ENCODE results near the gene ITIH6. TPM values are rescaled to one million over a fixed set of nuclear protein-coding genes. Genes with fewer than 3 reads are reported as not detected.
"Not testable (repeated sequence)": the region's sequence is repeated elsewhere in the genome, so short reads cannot be mapped to it uniquely, and the experiment has no call there.

The ITIH6 gene
- total RNA-seq, 1 experiment from 2014 or later = not detected

DNA sequence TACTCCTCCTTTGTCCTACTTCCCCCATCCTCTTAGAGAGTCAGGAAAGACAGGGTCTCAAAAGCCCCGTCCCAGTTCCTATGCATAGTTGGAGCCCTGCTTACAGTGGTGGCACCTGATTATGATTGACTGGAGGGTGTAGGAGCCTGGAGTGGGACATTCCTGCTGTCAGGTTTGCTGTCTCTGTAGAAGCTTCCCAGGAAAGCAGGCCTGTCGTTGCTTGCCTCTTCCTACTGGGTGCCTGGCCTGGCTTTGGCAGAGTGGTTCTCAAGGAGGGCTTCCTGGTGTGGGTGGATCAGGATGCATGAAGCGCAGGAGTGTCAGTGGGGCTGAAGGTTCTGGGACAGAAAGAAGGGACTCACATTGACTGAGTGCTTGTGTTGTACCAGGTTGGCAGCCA lies 14.3 kb upstream of the ITIH6 start:
- Histone ChIP-seq H3K36me3 (replicated peaks; ENCODE audit: control insufficient read depth, insufficient read depth, low read length) (peaks cover 34% of the 10 kb centered on the region), H3K27me3 (ENCODE audit: control insufficient read depth, insufficient read depth, low read length) (no peaks in the 10 kb centered on the region), H3K4me3 (ENCODE audit: insufficient read depth, low read depth, low read length) (no peak overlapping the region)
- DNase-seq = no peak

DNA sequence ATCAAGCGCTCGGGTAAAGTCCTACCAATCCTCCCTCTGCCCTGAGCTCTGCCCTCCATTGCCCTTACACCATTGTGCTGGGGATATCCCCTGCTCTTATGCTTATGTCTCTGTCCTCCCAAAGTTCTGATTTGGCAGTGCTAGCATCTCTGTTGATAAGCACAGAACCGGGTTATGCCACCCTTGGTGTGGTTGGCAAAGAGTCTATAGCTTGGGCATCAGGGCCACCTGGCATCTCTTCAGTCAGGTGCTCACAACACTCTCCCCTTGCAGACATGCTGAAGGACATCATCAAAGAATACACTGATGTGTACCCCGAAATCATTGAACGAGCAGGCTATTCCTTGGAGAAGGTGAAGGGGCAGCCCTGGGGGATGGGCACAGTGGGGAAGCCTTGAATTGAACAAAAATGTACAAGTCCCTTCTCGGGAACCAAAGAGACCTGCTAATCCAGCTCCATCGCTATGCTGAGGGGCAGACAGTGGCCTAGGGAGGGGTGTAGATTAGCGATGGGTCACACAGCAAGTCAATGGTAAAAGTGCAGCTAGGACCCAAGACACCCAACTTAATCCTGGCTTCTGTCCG lies 13.3 kb upstream of the ITIH6 start:
- Histone ChIP-seq H3K4me3 (ENCODE audit: insufficient read depth, low read depth, low read length) (no peak overlapping the region), H3K36me3 (replicated peaks; ENCODE audit: control insufficient read depth, insufficient read depth, low read length) (peaks cover 34% of the 10 kb centered on the region)

DNA sequence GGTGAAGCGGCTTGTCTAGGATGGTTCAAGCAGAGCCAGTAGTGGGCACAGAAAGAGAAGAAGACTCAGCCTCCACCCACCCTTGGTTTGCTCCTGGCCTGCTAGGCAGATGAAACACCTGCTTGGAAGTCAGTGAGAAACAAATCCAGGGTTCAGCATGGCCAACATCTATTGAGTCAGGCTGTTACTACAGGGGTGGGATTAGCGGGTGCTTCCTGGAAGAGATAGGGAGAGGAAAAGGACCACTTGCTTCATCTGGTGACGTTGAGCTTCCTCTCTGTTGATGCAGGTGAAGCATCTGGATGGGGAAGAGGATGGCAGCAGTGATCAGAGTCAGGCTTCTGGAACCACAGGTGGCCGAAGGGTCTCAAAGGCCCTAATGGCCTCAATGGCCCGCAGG lies 12.5 kb upstream of the ITIH6 start:
- no peaks in the 10 kb centered on the region for H3K27me3 ChIP-seq (ENCODE audit: control insufficient read depth, insufficient read depth, low read length)
- no peak for DNase-seq
- H3K36me3 ChIP-seq (replicated peaks; ENCODE audit: control insufficient read depth, insufficient read depth, low read length) = peaks cover 34% of the 10 kb centered on the region
- no peak overlapping the region for H3K4me3 ChIP-seq (ENCODE audit: insufficient read depth, low read depth, low read length)

More for the DNA sequence above, 13.3 kb upstream of the ITIH6 start:
- H3K27me3 ChIP-seq (ENCODE audit: control insufficient read depth, insufficient read depth, low read length) = no peaks in the 10 kb centered on the region
- DNase-seq = no peak

DNA sequence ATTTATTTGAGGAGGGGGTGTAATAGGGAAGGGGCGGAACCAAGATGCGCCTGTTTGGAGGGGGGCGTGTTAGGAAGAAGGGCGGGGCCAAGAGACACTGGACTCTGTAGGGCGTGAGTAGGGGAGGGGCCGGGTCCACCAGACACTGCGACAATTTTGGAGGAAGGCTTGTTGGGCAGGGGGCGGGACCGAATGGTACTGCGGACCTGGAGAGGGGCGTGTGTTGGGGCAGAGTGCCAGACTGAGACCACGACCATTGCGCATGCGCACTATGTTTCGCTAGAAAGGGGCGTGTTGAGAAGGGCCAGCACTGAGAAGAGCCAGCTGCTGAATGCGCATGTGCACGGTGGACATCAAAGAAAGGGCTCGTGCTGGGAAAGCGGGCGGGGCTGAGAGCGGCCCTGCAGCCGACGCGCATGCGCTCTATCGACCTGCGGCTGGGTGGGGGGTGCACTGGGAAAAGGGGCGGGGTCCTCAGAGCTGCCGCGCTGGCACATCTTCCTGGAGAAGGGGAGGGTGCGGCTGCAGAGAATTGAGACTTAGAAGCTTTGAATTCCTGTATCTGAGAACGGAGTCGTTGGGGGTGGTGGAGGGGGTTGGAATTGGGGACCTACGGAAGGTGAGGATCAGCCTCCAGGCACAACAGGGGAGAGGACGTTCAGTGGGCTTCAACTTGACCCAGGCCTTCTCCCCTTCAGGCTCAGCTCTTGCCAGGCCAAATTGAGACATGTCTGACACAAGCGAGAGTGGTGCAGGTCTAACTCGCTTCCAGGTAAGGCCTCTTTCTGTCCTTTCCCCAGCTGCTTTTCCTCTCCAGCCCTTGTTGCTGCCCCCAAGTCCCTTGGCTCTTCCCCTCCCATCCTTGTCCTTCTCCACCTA lies 10.8 kb upstream of the ITIH6 start:
- H3K36me3 ChIP-seq (replicated peaks; ENCODE audit: control insufficient read depth, insufficient read depth, low read length) = peaks cover 27% of the 10 kb centered on the region
- DNase-seq = peak; percentile 92
- H3K27me3 ChIP-seq (ENCODE audit: control insufficient read depth, insufficient read depth, low read length) = no peaks in the 10 kb centered on the region
- H3K4me3 ChIP-seq (ENCODE audit: insufficient read depth, low read depth, low read length) = peak overlapping the region; percentile 82

DNA sequence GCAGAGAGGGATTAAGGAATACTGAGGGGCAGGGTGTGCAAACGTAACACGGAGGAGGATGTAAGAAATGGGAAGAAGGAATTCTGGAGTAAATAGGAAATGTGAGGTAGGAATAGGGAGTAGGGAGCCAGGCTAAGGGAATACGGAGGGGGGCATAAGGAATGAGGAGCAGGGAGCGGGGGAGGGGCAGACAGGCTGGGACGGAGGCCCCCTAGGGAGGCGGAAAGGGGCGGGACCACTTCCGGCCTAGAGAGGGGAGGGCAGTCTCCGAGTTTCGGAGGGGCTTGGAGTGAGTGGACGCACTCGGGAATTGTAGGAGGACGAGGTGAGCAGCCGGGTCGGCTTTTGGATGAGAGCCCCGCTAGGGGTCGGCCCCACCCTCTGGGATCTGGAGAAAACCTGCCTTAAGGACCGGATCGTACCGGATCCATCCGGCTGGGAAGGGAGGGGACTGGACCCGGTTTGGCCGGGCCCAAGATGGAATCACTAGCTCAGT lies 10.1 kb upstream of the ITIH6 start:
- Histone ChIP-seq H3K4me3 (ENCODE audit: insufficient read depth, low read depth, low read length) (peak overlapping the region; percentile 55), H3K27me3 (ENCODE audit: control insufficient read depth, insufficient read depth, low read length) (no peaks in the 10 kb centered on the region), H3K36me3 (replicated peaks; ENCODE audit: control insufficient read depth, insufficient read depth, low read length) (peaks cover 25% of the 10 kb centered on the region)
- DNase-seq = peak; percentile 85

DNA sequence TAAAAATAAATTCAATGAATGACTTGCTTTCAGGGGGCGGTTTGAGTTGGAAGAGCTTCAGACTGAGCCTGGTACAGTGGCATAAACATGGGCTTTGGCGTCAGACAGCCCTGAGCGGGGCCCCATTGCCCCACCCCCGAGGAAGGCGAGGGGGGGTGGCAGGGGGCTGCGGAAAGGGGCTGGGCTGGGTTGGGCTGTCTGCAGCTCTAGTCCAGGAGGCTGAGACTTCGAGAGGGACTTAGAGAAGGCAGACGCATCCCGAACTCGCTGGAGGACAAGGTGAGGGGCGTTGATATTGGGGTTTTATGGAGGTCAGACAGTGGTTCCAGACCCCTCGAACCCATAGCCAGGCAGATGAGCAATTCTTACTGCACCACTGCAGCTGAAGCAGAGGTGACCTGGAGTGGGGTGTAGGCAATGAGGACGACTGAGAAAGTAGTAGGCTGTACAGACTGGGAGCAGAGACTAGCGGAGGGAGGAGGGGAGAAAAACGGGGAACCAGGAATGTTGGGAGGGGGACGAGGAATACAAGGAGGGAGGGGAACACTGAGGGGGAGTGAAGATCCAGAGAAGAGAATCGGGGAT lies 9.6 kb upstream of the ITIH6 start, which contains the start of gene MAGED2:
MAGED2 (plus strand) TSS at position 222 of the 585 bp plus-strand sequence. CDS start 1,587 bp downstream, outside the sequence.
- Histone ChIP-seq H3K27me3 (ENCODE audit: control insufficient read depth, insufficient read depth, low read length) (no peaks in the 10 kb centered on the region), H3K4me3 (ENCODE audit: insufficient read depth, low read depth, low read length) (peak within 1 kb of the TSS; percentile 55), H3K36me3 (replicated peaks; ENCODE audit: control insufficient read depth, insufficient read depth, low read length) (peaks cover 24% of the 10 kb centered on the region)
- DNase-seq = peak; percentile 67

DNA sequence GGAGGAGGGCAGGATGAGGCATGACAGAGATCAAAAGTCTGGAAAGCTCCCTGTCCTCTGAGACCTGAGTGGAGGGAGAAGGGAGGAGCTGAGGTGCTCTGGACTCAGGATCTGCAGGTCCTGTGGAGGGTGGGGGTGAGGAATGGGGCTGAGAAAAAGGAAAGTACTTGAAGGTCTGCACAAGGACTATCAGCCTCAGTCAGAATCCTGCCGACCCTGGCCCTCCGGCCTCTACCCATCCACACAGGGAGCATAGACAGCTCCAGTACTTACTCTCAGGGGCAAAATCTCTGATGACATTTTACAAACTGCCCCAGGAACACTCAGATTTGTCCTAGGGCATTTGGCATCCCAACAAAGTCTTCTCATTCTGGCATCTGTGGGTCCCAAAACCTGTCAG lies 991 bp upstream of the ITIH6 start:
- no peaks in the 10 kb centered on the region for H3K36me3 ChIP-seq (replicated peaks; ENCODE audit: control insufficient read depth, insufficient read depth, low read length)
- no peak overlapping the region for H3K4me3 ChIP-seq (ENCODE audit: insufficient read depth, low read depth, low read length)
- no peak for DNase-seq
- no peaks in the 10 kb centered on the region for H3K27me3 ChIP-seq (ENCODE audit: control insufficient read depth, insufficient read depth, low read length)

DNA sequence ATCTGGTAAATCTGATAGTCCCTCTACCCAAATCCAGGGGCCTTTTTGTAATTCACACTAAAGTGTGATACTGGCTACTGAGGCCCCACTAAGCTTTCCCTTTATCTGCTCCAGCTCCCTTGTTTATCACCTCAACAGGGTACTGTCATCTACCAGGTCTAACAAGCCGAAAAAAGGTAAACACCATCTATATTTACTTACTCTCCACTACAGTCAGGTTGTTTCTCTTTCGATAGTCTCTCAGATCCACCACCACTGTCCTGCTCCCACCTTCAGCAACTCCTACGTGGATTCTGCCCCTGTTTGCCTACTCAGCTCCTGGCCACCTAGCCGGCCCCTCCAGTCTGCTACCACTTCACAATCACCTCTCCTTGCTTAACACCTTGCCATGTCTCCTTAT lies 3.3 kb downstream of the ITIH6 start:
- DNase-seq = no peak
- Histone ChIP-seq H3K36me3 (replicated peaks; ENCODE audit: control insufficient read depth, insufficient read depth, low read length) (no peaks in the 10 kb centered on the region), H3K4me3 (ENCODE audit: insufficient read depth, low read depth, low read length) (no peak overlapping the region), H3K27me3 (ENCODE audit: control insufficient read depth, insufficient read depth, low read length) (no peaks in the 10 kb centered on the region)

DNA sequence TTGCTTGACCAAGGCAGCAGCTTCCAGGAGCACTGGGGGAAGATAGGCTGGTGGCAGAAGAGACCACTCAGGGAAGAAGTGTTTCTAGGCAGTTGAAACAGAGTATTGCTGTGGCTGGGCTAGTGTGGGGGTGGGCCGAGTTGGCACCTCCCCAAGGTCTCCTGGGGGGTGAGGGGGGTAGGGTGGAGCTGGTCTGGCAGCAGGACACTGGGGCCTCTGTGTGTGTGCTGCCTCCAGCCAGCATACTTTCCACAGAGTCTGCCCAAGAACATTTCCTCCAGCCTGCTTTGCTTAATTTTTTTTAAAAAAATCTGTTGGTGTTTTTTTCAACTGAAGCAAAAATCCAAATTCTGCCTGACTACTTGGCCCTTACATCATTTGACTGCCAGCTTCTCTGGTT lies 4.0 kb downstream of the ITIH6 start:
- Histone ChIP-seq H3K4me3 (ENCODE audit: insufficient read depth, low read depth, low read length) (no peak overlapping the region), H3K27me3 (ENCODE audit: control insufficient read depth, insufficient read depth, low read length) (no peaks in the 10 kb centered on the region), H3K36me3 (replicated peaks; ENCODE audit: control insufficient read depth, insufficient read depth, low read length) (no peaks in the 10 kb centered on the region)
- no peak for DNase-seq

DNA sequence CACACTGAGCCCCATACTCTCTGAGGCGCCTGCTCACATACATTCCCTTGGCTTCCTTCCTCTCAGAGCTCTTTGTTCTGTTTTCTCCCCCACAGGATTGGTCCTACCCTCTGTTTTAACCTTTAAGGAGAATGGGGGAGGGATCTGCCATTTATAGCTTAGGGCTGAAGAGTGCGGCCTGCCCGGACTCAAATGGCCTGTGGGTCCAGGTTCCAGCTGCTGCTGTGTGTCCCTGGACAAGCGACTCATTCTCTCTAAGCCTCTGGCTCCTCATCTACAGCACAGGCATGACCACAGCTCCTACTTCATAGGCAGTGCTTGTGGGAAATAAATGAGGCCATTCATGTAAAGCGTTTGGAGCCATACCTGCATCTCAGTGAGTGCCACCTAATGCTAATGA lies 8.7 kb downstream of the ITIH6 start:
- not testable (repeated sequence) for H3K27me3 ChIP-seq (ENCODE audit: control insufficient read depth, insufficient read depth, low read length); DNase-seq; H3K4me3 ChIP-seq (ENCODE audit: insufficient read depth, low read depth, low read length); H3K36me3 ChIP-seq (replicated peaks; ENCODE audit: control insufficient read depth, insufficient read depth, low read length)

DNA sequence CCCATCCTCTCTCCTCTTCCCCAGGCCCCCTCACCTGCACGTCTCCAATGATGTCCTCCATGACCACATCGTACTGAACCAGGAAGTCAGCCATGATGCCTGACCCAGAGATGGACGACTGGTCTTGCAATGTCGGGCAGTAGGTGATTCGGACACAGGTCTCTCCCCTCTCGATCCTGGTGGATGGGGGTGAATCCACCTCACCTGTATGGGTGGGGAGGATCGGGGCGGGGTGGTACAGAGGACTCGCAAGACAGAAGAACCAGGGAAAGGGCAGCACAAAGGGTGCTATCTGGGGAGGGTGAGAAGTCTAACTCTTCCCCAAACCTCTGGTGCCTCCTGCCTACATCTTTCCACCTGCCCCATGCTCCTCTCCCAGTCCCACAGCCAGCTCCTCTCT lies 9.6 kb downstream of the ITIH6 start:
- Histone ChIP-seq H3K27me3 (ENCODE audit: control insufficient read depth, insufficient read depth, low read length) (no peaks in the 10 kb centered on the region), H3K4me3 (ENCODE audit: insufficient read depth, low read depth, low read length) (no peak overlapping the region), H3K36me3 (replicated peaks; ENCODE audit: control insufficient read depth, insufficient read depth, low read length) (no peaks in the 10 kb centered on the region)
- DNase-seq = no peak

DNA sequence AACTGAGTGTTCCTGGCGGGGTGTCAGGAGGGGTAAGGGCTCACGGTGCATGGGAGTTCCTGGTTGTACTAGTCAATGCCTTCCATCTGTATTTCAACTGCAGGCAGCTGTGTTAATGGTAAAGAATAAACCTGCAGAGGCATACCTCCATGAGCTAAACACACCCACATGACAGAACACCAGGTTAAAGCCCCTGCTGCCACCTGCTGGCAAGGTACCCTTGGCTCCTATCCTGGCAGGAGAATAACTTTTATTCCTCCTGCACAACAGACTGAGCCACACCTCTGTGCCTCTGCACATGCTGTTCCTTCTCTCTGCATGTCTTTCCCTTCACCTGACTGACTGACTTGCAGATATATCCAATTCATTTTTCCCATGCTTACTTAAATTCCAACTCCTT lies 11.1 kb downstream of the ITIH6 start:
- H3K27me3 ChIP-seq (ENCODE audit: control insufficient read depth, insufficient read depth, low read length) = no peaks in the 10 kb centered on the region
- H3K4me3 ChIP-seq (ENCODE audit: insufficient read depth, low read depth, low read length) = no peak overlapping the region
- peak; percentile 43 for DNase-seq
- no peaks in the 10 kb centered on the region for H3K36me3 ChIP-seq (replicated peaks; ENCODE audit: control insufficient read depth, insufficient read depth, low read length)

DNA sequence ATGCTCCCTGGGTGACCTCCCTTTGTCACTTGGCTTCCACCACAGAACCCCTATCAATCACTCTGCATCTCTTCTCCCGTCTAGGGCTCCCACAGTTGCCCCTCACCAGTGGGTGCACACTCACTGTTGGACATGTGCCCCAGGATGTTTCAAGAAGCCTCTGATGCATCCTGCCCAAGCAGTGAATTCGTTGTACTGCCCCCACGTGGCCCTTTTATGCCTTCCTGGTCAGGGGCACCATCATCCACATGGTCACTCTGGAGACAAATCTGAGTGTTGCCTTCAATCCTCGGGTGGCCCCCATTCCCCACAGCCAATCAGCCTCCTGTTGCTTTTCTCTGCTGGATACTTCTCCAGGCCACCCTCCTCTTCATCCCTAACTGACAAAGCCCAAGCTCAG lies 12.2 kb downstream of the ITIH6 start:
- no peak for DNase-seq
- no peak overlapping the region for H3K4me3 ChIP-seq (ENCODE audit: insufficient read depth, low read depth, low read length)
- H3K36me3 ChIP-seq (replicated peaks; ENCODE audit: control insufficient read depth, insufficient read depth, low read length) = no peaks in the 10 kb centered on the region
- no peaks in the 10 kb centered on the region for H3K27me3 ChIP-seq (ENCODE audit: control insufficient read depth, insufficient read depth, low read length)

DNA sequence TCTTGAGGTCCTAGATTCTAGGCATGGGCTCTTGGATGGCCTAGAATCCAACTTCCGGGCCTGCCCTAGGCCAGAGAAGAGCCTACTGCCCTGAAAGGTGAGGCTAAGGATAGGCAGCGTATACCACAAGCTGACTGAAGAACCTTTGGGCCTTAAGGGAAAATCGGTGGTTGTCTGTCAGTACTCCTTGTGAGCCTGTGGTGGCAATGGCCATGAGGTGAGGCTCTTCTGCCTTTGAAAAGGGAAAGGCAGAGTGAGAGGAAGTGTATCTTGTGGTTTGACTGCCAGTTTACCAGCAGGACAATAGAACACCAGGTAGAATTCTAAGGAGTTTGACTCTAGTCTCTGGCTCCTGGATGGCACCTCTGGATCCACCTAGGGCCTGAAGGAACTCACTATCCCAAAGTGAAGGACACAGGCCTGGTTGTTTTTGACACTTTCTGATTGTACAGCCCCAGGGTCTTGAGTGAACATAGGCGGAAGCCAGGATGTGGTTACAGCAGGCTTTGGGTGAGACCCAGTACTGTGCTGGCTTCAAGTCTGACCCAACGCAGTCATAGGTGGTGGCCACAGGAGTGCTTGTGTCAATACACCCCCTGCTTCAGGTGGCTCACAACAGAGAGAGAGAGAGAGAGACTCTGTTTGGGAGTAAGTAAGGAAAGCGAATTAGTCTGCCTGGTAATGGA lies 20.9 kb downstream of the ITIH6 start:
- DNase-seq = no peak
- no peaks in the 10 kb centered on the region for H3K36me3 ChIP-seq (replicated peaks; ENCODE audit: control insufficient read depth, insufficient read depth, low read length)
- no peaks in the 10 kb centered on the region for H3K27me3 ChIP-seq (ENCODE audit: control insufficient read depth, insufficient read depth, low read length)
- no peak overlapping the region for H3K4me3 ChIP-seq (ENCODE audit: insufficient read depth, low read depth, low read length)
